22Rv1 (cell line): ENCODE data around the gene IMP4.

ENCODE experiments used
- H3K27ac ChIP-seq: fragments of 450-650 bp; 2 replicates; pipeline ENCODE4 v1.5.1; 2017
- CTCF ChIP-seq: fragments of 450-650 bp; IDR thresholded peaks from 2 replicates; pipeline ENCODE4 v1.5.1; 2017; ENCODE audit warnings: mild to moderate bottlenecking
- ZFX ChIP-seq: fragments of 450-650 bp; IDR thresholded peaks from 2 replicates; pipeline ENCODE4 v1.6.1; 2017; ENCODE audit warnings: antibody characterized with exemption, borderline replicate concordance

IMP4 gene

GRCh38 chr2:130373808-130374365 is 31.2 kb downstream of the IMP4 start:
- peak overlapping the region; percentile 84 for H3K27ac ChIP-seq

GRCh38 chr2:130374587-130375290 is 32.0 kb downstream of the IMP4 start:
- no peak overlapping the region for H3K27ac ChIP-seq
- no peak for TF ChIP-seq ZFX
- no peak for TF ChIP-seq CTCF

More at GRCh38 chr2:130373808-130374365, 31.2 kb downstream of the IMP4 start:
- TF ChIP-seq CTCF (no peak), ZFX (no peak)

DNA sequence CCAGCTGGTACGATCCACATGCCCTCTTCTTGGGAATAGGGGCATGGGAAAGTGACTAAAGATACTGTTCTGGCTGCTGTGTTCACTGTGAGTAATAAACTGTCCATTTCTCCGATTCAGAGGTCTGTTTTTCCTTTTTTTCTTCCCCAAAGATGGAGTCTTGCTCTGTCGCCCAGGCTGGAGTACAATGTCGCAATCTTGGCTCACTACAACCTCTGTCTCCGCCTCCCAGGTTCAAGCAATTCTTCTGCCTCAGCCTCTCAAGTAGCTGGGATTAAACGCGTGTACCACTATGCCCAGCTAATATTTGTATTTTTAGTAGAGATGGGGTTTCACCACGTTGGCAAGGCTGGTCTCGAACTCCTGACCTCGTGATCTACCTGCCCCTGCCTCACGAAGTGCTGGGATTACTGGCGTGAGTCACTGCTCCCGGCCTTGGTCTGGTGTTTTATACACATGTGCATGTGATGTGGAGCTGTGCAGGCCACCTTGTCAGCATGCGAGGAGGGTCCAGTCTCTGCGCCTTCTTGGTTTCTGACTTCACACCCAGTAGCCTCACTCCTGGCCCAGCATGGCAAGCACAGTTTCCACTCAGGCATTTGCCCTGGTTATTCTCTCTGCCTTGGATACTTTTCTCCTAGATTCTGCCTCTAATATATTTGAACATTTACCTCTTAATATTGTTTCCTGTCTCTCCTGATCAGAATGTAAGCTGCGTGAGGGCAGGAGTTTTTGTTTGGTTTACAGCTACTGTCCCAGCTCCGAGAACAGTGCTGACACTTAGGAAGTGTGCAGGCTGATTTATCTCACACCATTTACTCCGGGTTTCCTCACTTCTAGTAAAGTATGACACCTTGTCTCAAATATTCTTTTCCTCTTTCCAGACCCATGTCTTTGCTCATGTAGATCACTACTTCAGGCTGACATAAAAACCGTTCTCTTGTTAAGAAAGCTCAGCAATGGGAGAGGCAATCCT is 32.9 kb downstream of the IMP4 start:
- TF ChIP-seq CTCF (no peak), ZFX (no peak)
- H3K27ac ChIP-seq = peak overlapping the region; percentile 15; the same call in 1 of the 2 replicates

DNA sequence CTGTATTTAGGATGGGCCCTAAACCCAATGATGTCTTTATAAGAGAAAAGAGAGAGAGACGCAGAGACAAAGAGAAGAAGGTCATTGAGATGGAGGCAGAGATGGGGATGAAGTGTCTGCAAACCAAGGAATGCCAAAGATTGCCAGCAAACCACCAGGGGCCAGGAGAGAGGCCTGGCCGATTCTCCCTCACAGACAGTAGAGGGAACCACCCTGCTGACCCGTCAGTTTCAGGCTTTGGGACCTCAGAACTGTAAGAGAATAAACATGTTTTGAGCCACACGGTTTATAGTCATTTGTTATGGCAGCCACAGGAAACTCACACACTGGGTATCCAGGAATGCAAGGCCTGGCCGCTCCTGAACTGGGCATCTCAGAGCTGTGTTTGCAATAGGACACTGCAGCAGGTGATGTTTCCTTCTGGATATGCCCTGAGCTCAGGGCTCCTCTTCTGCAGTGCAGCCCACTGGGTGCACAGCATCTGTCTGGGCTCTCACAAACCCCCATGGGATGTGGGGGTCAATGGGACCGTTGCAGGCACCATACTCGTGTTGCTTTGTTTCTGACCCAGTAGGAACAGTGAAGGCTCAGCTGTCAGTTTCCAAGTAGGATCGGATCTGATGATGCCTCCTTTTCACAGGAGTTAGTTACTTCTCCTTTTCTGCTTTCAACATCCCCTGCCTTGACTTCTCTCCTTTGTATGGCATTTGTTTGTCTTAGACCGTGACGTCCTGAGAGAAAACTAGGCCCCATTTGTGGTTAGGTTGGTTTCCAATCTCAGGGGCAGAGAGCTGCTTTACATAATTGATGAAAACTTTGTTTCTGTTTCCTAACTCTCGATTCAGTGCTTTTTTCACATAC is 34.0 kb downstream of the IMP4 start:
- peak overlapping the region; percentile 15; the same call in 1 of the 2 replicates for H3K27ac ChIP-seq
- no peak for TF ChIP-seq CTCF
- TF ChIP-seq ZFX = no peak

DNA sequence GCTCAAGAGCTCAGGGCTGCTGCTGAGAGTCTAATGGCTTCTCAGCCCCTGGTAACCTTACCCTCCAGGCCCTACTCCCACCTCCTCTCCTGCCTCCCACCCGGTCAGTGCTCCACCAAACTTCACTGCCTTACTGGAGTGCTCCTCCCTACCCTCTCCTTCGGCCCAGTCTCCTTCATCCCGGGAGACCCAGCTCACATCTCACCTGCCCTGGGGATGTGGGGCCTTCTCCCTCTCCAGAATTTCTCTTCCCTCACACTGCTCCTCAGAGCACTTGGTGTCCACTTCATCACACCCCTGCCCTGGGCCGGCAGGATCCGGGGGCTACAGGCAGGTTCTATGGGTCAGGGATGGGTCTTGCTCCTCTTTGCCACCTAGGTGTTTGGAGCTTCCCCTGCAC is 34.8 kb downstream of the IMP4 start:
- no peak overlapping the region for H3K27ac ChIP-seq

More for the DNA sequence above, 34.8 kb downstream of the IMP4 start:
- TF ChIP-seq ZFX = no peak
- no peak for TF ChIP-seq CTCF
